ENCODE data around the gene ATRAID. TPM values are rescaled to one million over a fixed set of nuclear protein-coding genes. Genes with fewer than 3 reads are reported as not detected.

Gene ATRAID
- total RNA-seq, 4 donors from 2014 or later = 109 to 177 (median 141) TPM

- peaks cover 78% of the 10 kb centered on the region for H3K27me3 ChIP-seq
- peaks cover 38% of the 10 kb centered on the region for H3K4me1 ChIP-seq
- no peaks in the 10 kb centered on the region for H3K36me3 ChIP-seq
- no peak overlapping the region for H3K4me3 ChIP-seq
- H3K27ac ChIP-seq = no peak overlapping the region
- DNase-seq (ENCODE audit: low spot score in 2 of 2) = no peak
- no peaks in the 10 kb centered on the region for H3K9me3 ChIP-seq
- TF ChIP-seq POLR2A (IDR thresholded peaks at IDR 0.05) = no peak
- no peak for TF ChIP-seq CTCF (IDR thresholded peaks at IDR 0.05)
- no peak for TF ChIP-seq EP300 (IDR thresholded peaks at IDR 0.05)
- TF ChIP-seq POLR2AphosphoS5 (IDR thresholded peaks at IDR 0.05) = no peak
Observed at GRCh38 chr2:27265536-27265870, 53.7 kb downstream of the ATRAID start.

Other genes starting within 250 kb of the ATRAID start
- 10 to 100 TPM; 29.5 to 57.5 (median 34.0) TPM for gene MAPRE3, start 241.4 kb upstream of the ATRAID start, total RNA-seq
- 10 to 100 TPM; 39.2 to 56.3 (median 44.7) TPM for gene TMEM214, start 179.1 kb upstream of the ATRAID start, total RNA-seq
- gene AGBL5, start 160.4 kb upstream of the ATRAID start, total RNA-seq = 10 to 100 TPM; 15.3 to 18.9 (median 18.5) TPM
- 100 to 1,000 TPM in 3 of 4 donors, 10 to 100 TPM in 1; 70.8 to 225 (median 199) TPM for gene OST4, start 140.4 kb upstream of the ATRAID start, total RNA-seq
- gene EMILIN1, start 133.4 kb upstream of the ATRAID start, total RNA-seq = 10 to 100 TPM in 1 of 4 donors, 1 to 10 TPM in 3; 3.0 to 13.8 (median 5.8) TPM
- gene KHK, start 125.3 kb upstream of the ATRAID start, total RNA-seq = 1 to 10 TPM; 2.8 to 6.3 (median 3.8) TPM
- gene CGREF1, start 92.9 kb upstream of the ATRAID start, total RNA-seq = 1 to 10 TPM; 1.1 to 4.2 (median 2.6) TPM
- gene ABHD1, start 88.2 kb upstream of the ATRAID start, total RNA-seq = not detected
- 10 to 100 TPM; 40.0 to 55.3 (median 47.1) TPM for gene PREB, start 77.4 kb upstream of the ATRAID start, total RNA-seq
- not detected for gene PRR30, start 72.6 kb upstream of the ATRAID start, total RNA-seq
- under 1 TPM in 1 of 4 donors, not detected in 3; 0.11 TPM for gene TCF23, start 63.0 kb upstream of the ATRAID start, total RNA-seq
- gene SLC5A6, start 227 bp downstream of the ATRAID start, total RNA-seq = 10 to 100 TPM; 30.4 to 33.4 (median 33.1) TPM
- 10 to 100 TPM; 33.7 to 64.8 (median 42.1) TPM for gene CAD, start 5.3 kb downstream of the ATRAID start, total RNA-seq
- not detected for gene SLC30A3, start 51.0 kb downstream of the ATRAID start, total RNA-seq
- gene DNAJC5G, start 63.4 kb downstream of the ATRAID start, total RNA-seq = not detected
- not detected for gene TRIM54, start 70.4 kb downstream of the ATRAID start, total RNA-seq
- gene UCN, start 96.4 kb downstream of the ATRAID start, total RNA-seq = 1 to 10 TPM in 2 of 4 donors, not detected in 2; 2.1 to 3.9 TPM
- 10 to 100 TPM; 51.8 to 87.5 (median 68.4) TPM for gene MPV17, start 111.1 kb downstream of the ATRAID start, total RNA-seq
- 100 to 1,000 TPM in 1 of 4 donors, 10 to 100 TPM in 3; 53.8 to 160 (median 75.9) TPM for gene GTF3C2, start 144.7 kb downstream of the ATRAID start, total RNA-seq
- 10 to 100 TPM; 34.3 to 68.2 (median 48.5) TPM for gene EIF2B4, start 158.3 kb downstream of the ATRAID start, total RNA-seq
- 10 to 100 TPM; 73.4 to 89.8 (median 76.4) TPM for gene SNX17, start 158.6 kb downstream of the ATRAID start, total RNA-seq
- 10 to 100 TPM in 3 of 4 donors, 1 to 10 TPM in 1; 7.6 to 16.7 (median 11.7) TPM for gene ZNF513, start 168.7 kb downstream of the ATRAID start, total RNA-seq
- gene PPM1G, start 197.6 kb downstream of the ATRAID start, total RNA-seq = 10 to 100 TPM; 37.4 to 54.1 (median 49.3) TPM
- gene NRBP1, start 216.6 kb downstream of the ATRAID start, total RNA-seq = 10 to 100 TPM; 66.8 to 84.3 (median 77.0) TPM
- gene KRTCAP3, start 230.3 kb downstream of the ATRAID start, total RNA-seq = 10 to 100 TPM; 31.0 to 50.1 (median 42.2) TPM